Neural cell (in vitro differentiated cells): ENCODE measurements around the gene ABHD13. TPM values are rescaled to one million over a fixed set of nuclear protein-coding genes. Genes with fewer than 3 reads are reported as not detected.

Source experiments
- H2AFZ ChIP-seq: fragments of 200-600, 300-800 bp; sonication (generic), shearing (Covaris generic); 2 replicates; pipeline ENCODE4 v1.6.0; 2014; ENCODE audit warnings: low read depth, mild to moderate bottlenecking, antibody characterized with exemption, low read length, moderate library complexity
- H3F3A ChIP-seq: fragments of 200-600 bp; shearing (Covaris generic); 2 replicates; pipeline ENCODE4 v1.6.1; 2016; ENCODE audit warnings: mild to moderate bottlenecking, moderate library complexity, mixed read lengths, antibody characterized with exemption, low read length; ENCODE audit not compliant: insufficient read depth, poor library complexity, severe bottlenecking
- H3K27ac ChIP-seq: fragments of 200-600, 300-800 bp; sonication (generic), shearing (Covaris generic); 2 replicates; pipeline ENCODE4 v1.5.1; 2014; ENCODE audit warnings: mild to moderate bottlenecking, low read length, moderate library complexity
- H3K27me3 ChIP-seq: fragments of 300-800, 200-600 bp; sonication (generic), shearing (Covaris generic); 2 replicates; pipeline ENCODE4 v1.6.0; 2014; ENCODE audit warnings: mild to moderate bottlenecking, low read depth, low read length, moderate library complexity; ENCODE audit not compliant: insufficient read depth
- H3K36me3 ChIP-seq: fragments of 300-800, 200-600 bp; sonication (generic), shearing (Covaris generic); 2 replicates; pipeline ENCODE4 v1.5.1; 2014; ENCODE audit warnings: mild to moderate bottlenecking, antibody characterized with exemption, low read length, moderate library complexity; ENCODE audit not compliant: insufficient read depth
- H3K4me2 ChIP-seq: fragments of 300-800, 200-600 bp; sonication (generic), shearing (Covaris generic); 2 replicates; pipeline ENCODE4 v1.6.0; 2014; ENCODE audit warnings: mild to moderate bottlenecking, low read length
- H3K4me3 ChIP-seq: fragments of 300-800, 200-600 bp; sonication (generic), shearing (Covaris generic); 2 replicates; pipeline ENCODE4 v1.5.1; 2014; ENCODE audit warnings: mild to moderate bottlenecking, low read length, moderate library complexity
- H3K79me2 ChIP-seq: fragments of 200-600 bp; shearing (Covaris generic); replicated peaks from 2 replicates; pipeline ENCODE4 v1.6.0; 2014; ENCODE audit warnings: mild to moderate bottlenecking, low read length, moderate library complexity; ENCODE audit not compliant: insufficient read depth
- H3K9ac ChIP-seq: fragments of 300-800, 200-600 bp; sonication (generic), shearing (Covaris generic); 2 replicates; pipeline ENCODE4 v1.6.1; 2016; ENCODE audit warnings: mild to moderate bottlenecking, low read length, mixed read lengths
- H3K9me2 ChIP-seq: fragments of 200-600 bp; shearing (Covaris generic); 2 replicates; pipeline ENCODE4 v1.6.1; 2016; ENCODE audit warnings: mild to moderate bottlenecking, low read length, mixed read lengths; ENCODE audit not compliant: insufficient read depth
- H3K9me3 ChIP-seq: fragments of 200-600, 300-800 bp; sonication (generic), shearing (Covaris generic); 2 replicates; pipeline ENCODE4 v1.6.1; 2016; ENCODE audit warnings: mild to moderate bottlenecking, mixed run types, low read length, moderate library complexity, mixed read lengths
- H4K20me1 ChIP-seq: fragments of 200-600 bp; shearing (Covaris generic); 2 replicates; pipeline ENCODE4 v1.6.1; 2016; ENCODE audit warnings: mild to moderate bottlenecking, mixed run types; ENCODE audit not compliant: insufficient read depth
- CTCF ChIP-seq: fragments of 450-650 bp; IDR thresholded peaks from 2 replicates; pipeline ENCODE4 v1.5.1; 2014; ENCODE audit warnings: antibody characterized with exemption, mild to moderate bottlenecking, moderate library complexity; ENCODE audit not compliant: poor library complexity, severe bottlenecking
- EP300 ChIP-seq: fragments of 450-650 bp; conservative IDR thresholded peaks from 2 replicates; pipeline ENCODE4 v1.6.1; 2014; ENCODE audit warnings: antibody characterized with exemption, mild to moderate bottlenecking, moderate library complexity; ENCODE audit not compliant: poor library complexity, severe bottlenecking
- EZH2 ChIP-seq: fragments of 200-600, 300-800 bp; shearing (Covaris generic), sonication (generic); IDR thresholded peaks from 2 replicates; pipeline ENCODE4 v1.6.1; 2014; ENCODE audit warnings: antibody characterized with exemption, low read length, borderline replicate concordance, mild to moderate bottlenecking; ENCODE audit not compliant: insufficient read depth, poor library complexity, severe bottlenecking
- MXI1 ChIP-seq: fragments of 450-650 bp; conservative IDR thresholded peaks from 2 replicates; pipeline ENCODE4 v1.6.1; 2014; ENCODE audit warnings: antibody characterized with exemption, mild to moderate bottlenecking; ENCODE audit not compliant: poor library complexity, severe bottlenecking
- POLR2AphosphoS5 ChIP-seq: IDR thresholded peaks from 2 replicates; pipeline ENCODE4 v1.6.1; 2012
- RAD21 ChIP-seq: fragments of 450-650 bp; conservative IDR thresholded peaks from 2 replicates; pipeline ENCODE4 v1.6.1; 2014; ENCODE audit warnings: antibody characterized with exemption, mild to moderate bottlenecking, moderate library complexity
- REST ChIP-seq: IDR thresholded peaks from 2 replicates; pipeline ENCODE4 v1.6.1; 2012; ENCODE audit warnings: borderline replicate concordance
- SMC3 ChIP-seq: fragments of 450-650 bp; conservative IDR thresholded peaks from 2 replicates; pipeline ENCODE4 v1.6.1; 2014; ENCODE audit warnings: antibody characterized with exemption, mild to moderate bottlenecking, moderate library complexity; ENCODE audit not compliant: poor library complexity
- TAF1 ChIP-seq: IDR thresholded peaks from 2 replicates; pipeline ENCODE4 v1.6.1; 2012; ENCODE audit warnings: low read depth
- polyA plus RNA-seq: library from polyadenylated mRNA; depleted of rRNA; stranded (reverse); fragments of >200 nt; gene quantifications from 2 replicates; pipeline ENCODE4 v1.2.3, GENCODE V29; 2014

Gene ABHD13
- polyA plus RNA-seq, 1 donor from 2014 or later: 14.4 TPM

- no peak overlapping the region for H3K4me3 ChIP-seq
- H3K79me2 ChIP-seq: no peaks in the 10 kb centered on the region
- no peak overlapping the region for H3K9ac ChIP-seq
- H3K9me3 ChIP-seq: no peaks in the 10 kb centered on the region
- no peaks in the 10 kb centered on the region for H4K20me1 ChIP-seq
- no peaks in the 10 kb centered on the region for H3K9me2 ChIP-seq
- H3K27me3 ChIP-seq: no peaks in the 10 kb centered on the region
- no peak overlapping the region for H2AFZ ChIP-seq
- no peak overlapping the region for H3K4me2 ChIP-seq
- no peaks in the 10 kb centered on the region for H3K36me3 ChIP-seq
- H3F3A ChIP-seq: no peaks in the 10 kb centered on the region
- TF ChIP-seq EP300 (no peak), MXI1 (no peak), TAF1 (no peak), POLR2AphosphoS5 (no peak), SMC3 (no peak), EZH2 (no peak), RAD21 (no peak), REST (no peak), CTCF (no peak)
- H3K27ac ChIP-seq: no peak overlapping the region
Measured at GRCh38 chr13:108200781-108201398, 17.3 kb upstream of the ABHD13 start.

GRCh38 chr13:108210551-108210950 lies 7.6 kb upstream of the ABHD13 start:
- no peak overlapping the region for H3K27ac ChIP-seq
- H3F3A ChIP-seq: no peaks in the 10 kb centered on the region
- H3K79me2 ChIP-seq: peaks cover 23% of the 10 kb centered on the region
- no peaks in the 10 kb centered on the region for H4K20me1 ChIP-seq
- H2AFZ ChIP-seq: no peak overlapping the region
- no peak overlapping the region for H3K9ac ChIP-seq
- H3K36me3 ChIP-seq: peaks cover 19% of the 10 kb centered on the region
- H3K27me3 ChIP-seq: no peaks in the 10 kb centered on the region
- H3K9me2 ChIP-seq: no peaks in the 10 kb centered on the region
- no peak for TF ChIP-seq EZH2
- TF ChIP-seq RAD21: no peak
- TF ChIP-seq EP300: no peak
- TF ChIP-seq REST: no peak
- no peak for TF ChIP-seq MXI1
- no peak for TF ChIP-seq CTCF
- TF ChIP-seq TAF1: no peak
- no peak for TF ChIP-seq SMC3
- no peak for TF ChIP-seq POLR2AphosphoS5
- no peaks in the 10 kb centered on the region for H3K9me3 ChIP-seq
- no peak overlapping the region for H3K4me2 ChIP-seq
- no peak overlapping the region for H3K4me3 ChIP-seq
